ENCODE data around the gene DNAJB1.
A peak's percentile ranks its signal among the peaks of the same experiment; 100 is the strongest.

DNAJB1 gene

GRCh38 chr19:14487370-14488125 lies 30.6 kb downstream of the DNAJB1 start:
- no peak for DNase-seq (ENCODE audit: extremely low spot score)
- TF ChIP-seq CTBP1 (IDR thresholded peaks at IDR 0.05; ENCODE audit: borderline replicate concordance) (no peak), NFRKB (IDR thresholded peaks at IDR 0.05) (no peak), ELF4 (IDR thresholded peaks at IDR 0.05) (no peak), FOXM1 (IDR thresholded peaks at IDR 0.05; ENCODE audit: borderline replicate concordance) (no peak), TARDBP (IDR thresholded peaks at IDR 0.05) (no peak), FOXA1 (IDR thresholded peaks at IDR 0.05) (no peak), BHLHE40 (IDR thresholded peaks at IDR 0.05; ENCODE audit: borderline replicate concordance) (no peak), SUZ12 (IDR thresholded peaks at IDR 0.05) (no peak), LEF1 (IDR thresholded peaks at IDR 0.05; ENCODE audit: borderline replicate concordance) (no peak), HDGF (IDR thresholded peaks at IDR 0.05; ENCODE audit: borderline replicate concordance) (no peak), FOXK2 (IDR thresholded peaks at IDR 0.05) (no peak), ZNF384 (IDR thresholded peaks at IDR 0.05) (no peak), L3MBTL2 (conservative IDR thresholded peaks at IDR 0.05) (no peak), ARNT (IDR thresholded peaks at IDR 0.05) (no peak)
- TF ChIP-seq, protein P1, sequence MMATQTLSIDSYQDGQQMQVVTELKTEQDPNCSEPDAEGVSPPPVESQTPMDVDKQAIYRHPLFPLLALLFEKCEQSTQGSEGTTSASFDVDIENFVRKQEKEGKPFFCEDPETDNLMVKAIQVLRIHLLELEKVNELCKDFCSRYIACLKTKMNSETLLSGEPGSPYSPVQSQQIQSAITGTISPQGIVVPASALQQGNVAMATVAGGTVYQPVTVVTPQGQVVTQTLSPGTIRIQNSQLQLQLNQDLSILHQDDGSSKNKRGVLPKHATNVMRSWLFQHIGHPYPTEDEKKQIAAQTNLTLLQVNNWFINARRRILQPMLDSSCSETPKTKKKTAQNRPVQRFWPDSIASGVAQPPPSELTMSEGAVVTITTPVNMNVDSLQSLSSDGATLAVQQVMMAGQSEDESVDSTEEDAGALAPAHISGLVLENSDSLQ (IDR thresholded peaks at IDR 0.05): no peak
- ChIA-PET CTCF (interaction anchor here (0.6 kb wide), 1 partner anchor 123 kb away, joined by 6 read pairs; no protein-coding TSS in a partner anchor), POLR2A (interaction anchor here (1.5 kb wide), 1 partner anchor 9 kb away, joined by 3 read pairs; the partner anchor contains the start of gene GIPC1)

DNA sequence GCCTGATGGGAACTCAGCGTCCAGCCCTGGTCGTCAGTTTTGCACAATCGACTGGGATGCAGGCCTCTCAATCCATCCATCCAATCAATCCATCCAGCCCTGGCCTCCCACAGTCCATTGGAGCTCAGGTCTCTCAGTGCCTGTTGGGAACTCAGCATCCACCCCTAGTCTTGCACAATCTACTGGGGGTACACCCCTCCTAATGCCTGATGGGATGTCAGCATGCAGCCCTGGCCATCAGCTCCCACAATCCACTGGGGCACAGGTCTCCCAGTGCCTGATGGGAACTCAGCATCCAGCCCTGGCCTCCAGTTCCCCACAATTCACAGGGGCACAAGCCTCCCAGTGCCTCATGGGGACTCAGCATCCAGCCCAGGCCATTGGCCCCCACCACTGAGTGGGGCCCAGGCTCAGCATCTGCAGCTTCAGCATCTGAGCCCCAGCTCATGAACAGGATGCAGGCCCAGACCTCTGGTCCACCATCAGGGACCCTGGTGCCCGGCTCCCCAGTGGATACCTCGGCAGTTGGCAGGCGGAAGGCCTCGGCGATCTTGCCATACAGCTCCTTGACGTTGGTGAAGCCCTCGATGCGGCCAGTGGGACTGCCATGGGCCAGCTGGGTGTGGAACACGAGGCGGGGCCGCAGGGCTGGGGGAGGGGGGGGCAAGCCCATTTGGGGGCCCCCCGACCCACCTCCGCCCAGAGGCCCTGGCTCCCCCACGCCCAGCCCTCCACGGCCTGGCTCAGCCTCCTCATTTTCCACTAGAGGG lies 35.8 kb downstream of the DNAJB1 start:
- TF ChIP-seq SUZ12 (IDR thresholded peaks at IDR 0.05) (no peak), LEF1 (IDR thresholded peaks at IDR 0.05; ENCODE audit: borderline replicate concordance) (no peak)
- DNase-seq (ENCODE audit: extremely low spot score): no peak
- CTCF ChIA-PET: interaction anchor here (1.0 kb wide), 1 partner anchor 76 kb away, joined by 3 read pairs; no protein-coding TSS in a partner anchor
- POLR2A ChIA-PET: no interaction called here

DNA sequence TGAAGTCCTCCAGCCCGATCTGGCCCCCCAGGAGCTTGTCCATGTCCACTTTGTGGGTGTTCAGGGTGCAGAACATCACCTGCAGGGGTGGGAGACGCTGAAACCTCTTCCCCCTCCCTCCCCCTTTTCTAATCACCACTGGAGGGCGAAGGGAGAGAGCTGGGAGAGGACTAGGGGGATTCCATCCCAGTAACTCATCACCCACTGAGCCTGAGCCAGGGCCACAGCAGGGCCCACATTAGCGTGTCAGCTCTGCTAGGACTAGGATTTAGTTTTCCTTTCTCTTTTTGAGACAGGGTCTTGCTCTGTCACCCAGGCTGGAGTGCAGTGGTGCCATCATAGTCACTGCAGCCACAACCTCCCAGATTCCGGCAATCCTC lies 37.5 kb downstream of the DNAJB1 start:
- ChIA-PET CTCF (interaction anchor here (0.6 to 1.8 kb wide), 10 partner anchors 8 to 69 kb away, joined by 3 to 7 read pairs (median 3); no protein-coding TSS in a partner anchor), POLR2A (interaction anchor here (1.0 to 1.8 kb wide), 3 partner anchors 15 to 48 kb away, joined by 3 to 5 read pairs (median 4); partner anchors contain the start of genes DNAJB1, GIPC1 and PKN1)
- DNase-seq (ENCODE audit: extremely low spot score): no peak
- TF ChIP-seq FOXA1 (IDR thresholded peaks at IDR 0.05) (no peak), L3MBTL2 (conservative IDR thresholded peaks at IDR 0.05) (no peak), FOXM1 (IDR thresholded peaks at IDR 0.05; ENCODE audit: borderline replicate concordance) (no peak), LEF1 (IDR thresholded peaks at IDR 0.05; ENCODE audit: borderline replicate concordance) (no peak), ZNF384 (IDR thresholded peaks at IDR 0.05) (no peak), SUZ12 (IDR thresholded peaks at IDR 0.05) (no peak), SP1 (IDR thresholded peaks at IDR 0.05) (no peak), TARDBP (IDR thresholded peaks at IDR 0.05) (no peak), ARNT (IDR thresholded peaks at IDR 0.05) (no peak), FOXK2 (IDR thresholded peaks at IDR 0.05) (no peak), BHLHE40 (IDR thresholded peaks at IDR 0.05; ENCODE audit: borderline replicate concordance) (no peak), HDGF (IDR thresholded peaks at IDR 0.05; ENCODE audit: borderline replicate concordance) (no peak), NFRKB (IDR thresholded peaks at IDR 0.05) (no peak), CTBP1 (IDR thresholded peaks at IDR 0.05; ENCODE audit: borderline replicate concordance) (no peak), ELF4 (IDR thresholded peaks at IDR 0.05) (no peak)
- TF ChIP-seq, protein P1 (IDR thresholded peaks at IDR 0.05): no peak

DNA sequence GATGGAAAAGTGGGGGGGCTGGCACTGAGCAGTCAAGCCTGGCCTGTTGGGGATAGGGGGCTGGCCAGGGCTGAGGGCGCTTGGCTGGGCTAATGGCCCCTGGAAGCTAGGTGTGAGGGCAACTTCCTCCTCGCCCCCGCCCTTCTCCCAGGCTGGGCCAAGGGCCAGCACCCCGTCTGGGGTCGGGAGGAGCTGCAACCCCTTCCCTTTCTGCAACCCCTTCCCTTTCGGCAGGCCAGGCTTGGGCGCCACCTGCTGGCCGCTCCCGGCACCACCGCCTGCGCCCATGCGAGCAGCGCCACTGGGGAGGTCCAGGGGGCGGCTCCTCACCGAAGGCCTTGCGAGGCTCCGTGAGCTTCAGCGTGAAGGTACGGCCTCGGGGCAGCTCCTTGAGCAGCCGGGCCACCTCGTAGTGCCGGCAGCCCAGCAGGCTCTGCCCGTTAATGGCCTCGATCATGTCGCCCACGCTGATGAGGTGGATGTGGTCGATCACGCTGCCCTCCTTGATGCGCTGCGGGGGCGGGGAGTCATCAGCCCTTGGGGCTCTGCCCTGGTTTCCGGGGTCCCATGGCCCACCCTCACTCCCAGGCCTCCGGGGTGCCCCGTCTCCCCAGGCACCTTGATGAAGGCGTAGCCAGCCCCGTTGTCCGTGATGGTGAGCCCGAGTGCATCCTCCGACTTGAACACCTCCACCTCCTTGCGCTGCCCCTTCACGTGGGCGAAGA lies 38.1 kb downstream of the DNAJB1 start:
- ChIA-PET POLR2A (interaction anchor here (1.5 to 1.8 kb wide), 2 partner anchors 38 to 48 kb away, joined by 4 to 5 read pairs; partner anchors contain the start of genes DNAJB1 and PKN1), CTCF (interaction anchor here (0.5 to 1.8 kb wide), 9 partner anchors 7 to 159 kb away, joined by 3 to 7 read pairs (median 3); no protein-coding TSS in a partner anchor)
- peak; percentile 80 for DNase-seq (ENCODE audit: extremely low spot score)
- no peak for TF ChIP-seq FOXA1 (IDR thresholded peaks at IDR 0.05)
- TF ChIP-seq L3MBTL2 (conservative IDR thresholded peaks at IDR 0.05): no peak
- no peak for TF ChIP-seq SUZ12 (IDR thresholded peaks at IDR 0.05)
- TF ChIP-seq ARNT (IDR thresholded peaks at IDR 0.05): no peak

DNA sequence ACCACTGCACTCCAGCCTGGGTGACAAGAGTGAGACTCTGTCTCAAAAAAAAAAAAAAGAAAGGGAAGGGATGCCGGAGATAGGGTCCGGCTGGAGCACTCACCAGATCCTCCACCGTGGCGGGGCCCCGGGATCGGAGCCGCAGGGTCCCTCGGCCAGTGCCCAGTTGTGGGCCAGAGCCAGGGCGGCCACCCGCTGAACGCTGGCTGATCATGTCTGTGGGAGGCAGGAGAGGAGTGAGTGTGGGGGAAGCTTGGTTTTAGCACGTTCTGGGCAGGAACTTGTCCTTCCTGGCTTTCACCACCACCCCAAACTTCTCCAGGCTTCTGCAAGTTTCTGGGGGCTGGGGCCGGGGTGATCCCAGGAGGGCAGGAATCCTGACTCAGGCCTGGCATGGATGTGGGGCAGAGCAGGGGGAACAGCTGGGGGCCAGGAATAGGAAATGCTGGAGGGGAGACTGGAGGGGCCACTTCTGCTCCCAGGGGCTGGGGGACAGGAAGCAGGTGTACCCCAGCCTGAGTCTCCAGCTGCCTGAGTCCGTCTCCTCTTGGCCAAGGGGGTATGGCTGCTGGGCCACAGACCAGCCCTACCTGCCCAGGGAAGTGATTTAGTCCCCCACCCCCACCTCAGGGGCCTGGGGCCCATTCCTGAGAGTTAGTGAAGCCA lies 38.8 kb downstream of the DNAJB1 start:
- POLR2A ChIA-PET: interaction anchor here (1.5 to 1.8 kb wide), 2 partner anchors 39 to 47 kb away, joined by 4 to 5 read pairs; partner anchors contain the start of genes DNAJB1 and PKN1

More for the DNA sequence above, 38.8 kb downstream of the DNAJB1 start:
- CTCF ChIA-PET: interaction anchor here (0.5 to 1.8 kb wide), 8 partner anchors 10 to 635 kb away, joined by 3 to 7 read pairs (median 4); no protein-coding TSS in a partner anchor
- TF ChIP-seq TARDBP (IDR thresholded peaks at IDR 0.05) (no peak), ELF4 (IDR thresholded peaks at IDR 0.05) (no peak), BHLHE40 (IDR thresholded peaks at IDR 0.05; ENCODE audit: borderline replicate concordance) (no peak), L3MBTL2 (conservative IDR thresholded peaks at IDR 0.05) (no peak), SP1 (IDR thresholded peaks at IDR 0.05) (no peak), ARNT (IDR thresholded peaks at IDR 0.05) (no peak), FOXM1 (IDR thresholded peaks at IDR 0.05; ENCODE audit: borderline replicate concordance) (no peak), ZNF384 (IDR thresholded peaks at IDR 0.05) (no peak), SUZ12 (IDR thresholded peaks at IDR 0.05) (no peak), NFRKB (IDR thresholded peaks at IDR 0.05) (no peak), FOXK2 (IDR thresholded peaks at IDR 0.05) (no peak), LEF1 (IDR thresholded peaks at IDR 0.05; ENCODE audit: borderline replicate concordance) (no peak), HDGF (IDR thresholded peaks at IDR 0.05; ENCODE audit: borderline replicate concordance) (no peak), CTBP1 (IDR thresholded peaks at IDR 0.05; ENCODE audit: borderline replicate concordance) (no peak), FOXA1 (IDR thresholded peaks at IDR 0.05) (no peak)
- TF ChIP-seq, protein P1 (IDR thresholded peaks at IDR 0.05): no peak
- no peak for DNase-seq (ENCODE audit: extremely low spot score)

All from HEK293T (cell line).